Pancreas (tissue), 10 donors: ENCODE measurements around the gene MX2. TPM values are rescaled to one million over a fixed set of nuclear protein-coding genes. Genes with fewer than 3 reads are reported as not detected.
"Not testable (repeated sequence)": the region's sequence is repeated elsewhere in the genome, so short reads cannot be mapped to it uniquely, and the experiment has no call there.

Source experiments
- ATAC-seq, 4 donors: fragments of 200-7000 bp; cut with Tn5 transposase; one replicate each; pipeline versions ENCODE4 v1.8.0 to v1.9.1; 2020; ENCODE audit warnings: mild to moderate bottlenecking in 4 of 4, moderate library complexity in 4 of 4
- DNase-seq, 6 donors: peaks; one replicate each; pipeline ENCODE4 v3.0.0-alpha.2; 2020
- FAIRE-seq: peaks from 2 replicates; lab custom pipeline; 2012; peaks lifted over from hg19 to GRCh38; lab: Jason Lieb, UNC
- H3K27ac ChIP-seq, 4 donors: fragments of 200-600 bp; sonication (generic); 1 replicate in 3 of 4; 2 replicates in 1 of 4; pipeline versions ENCODE4 v1.5.0 to v1.8.0; 2020
- H3K27me3 ChIP-seq, 4 donors: fragments of 200-600 bp; one replicate each; pipeline ENCODE4 v1.8.0; 2021
- H3K36me3 ChIP-seq, 3 donors: fragments of 200-600 bp; sonication (generic) in 1 of 3; one replicate each; pipeline versions ENCODE4 v1.5.0 to v1.8.0; 2020 to 2021
- H3K4me1 ChIP-seq, 3 donors: fragments of 200-600 bp; one replicate each; pipeline ENCODE4 v1.8.0; 2021
- H3K4me3 ChIP-seq, 4 donors: fragments of 200-600 bp; sonication (generic) in 2 of 4; one replicate each; pipeline versions ENCODE4 v1.5.0 to v1.8.0; 2020 to 2021
- H3K9me3 ChIP-seq, 4 donors: fragments of 200-600 bp; one replicate each; pipeline ENCODE4 v1.8.0; 2021
- WGBS, 2 donors: extraction: QIAGEN DNeasy Blood & Tissue Kit; methylation state at CpG; one replicate each; pipeline ENCODE4 v1.1.7; 2013; 5-methylcytosine and 5-hydroxymethylcytosine counted together
- intact Hi-C, 3 donors: fragments of 100-400 bp; cut with DNase I; formaldehyde crosslinking; loops; one replicate each; pipeline versions ENCODE4 v1.11.1 to v1.14.2; 2022
- polyA plus RNA-seq, 2 donors: library from polyadenylated mRNA; stranded (reverse); fragments of 200-250 nt; gene quantifications; one replicate each; pipeline ENCODE4 v1.2.3, GENCODE V29; 2013
- total RNA-seq, 6 donors: library from RNA; stranded (reverse); fragmentation: NEBNext Ultra II Directional in 4 of 6; extraction: Animal tissue kit (Norgen Biotek cat#: 25700) in 4 of 6; gene quantifications; one replicate each; pipeline versions ENCODE4 v1.2.1 to v1.2.4, GENCODE V29; 2021 to 2023
- TF ChIP-seq, protein P1 (sequence below), 4 donors: fragments of 200-600 bp; sonication (generic) in 3 of 4; IDR thresholded peaks; one replicate each; pipeline versions ENCODE4 v1.5.0 to v1.8.0; 2021; ENCODE audit warnings: antibody characterized with exemption in 4 of 4
- donor health status: healthy with polysubstance abuse.
- donor health status: DM: no; HTN: no; CAD: no; lungs with moderate emphysema.
- donor health status: DM: no; HTN: no; CAD: no.
- donor health status: control.
- donor health status: control.
- donor health status: Bipolar disorder and iron deficiency.
- donor health status: DM: yes; HTN: yes; CAD: no.
- donor health status: DM: no; HTN: no; CAD: no.
- donor health status: DM: no; HTN: no; CAD: no.
- donor health status: DM: yes; HTN: yes; CAD: no.

The MX2 gene
- total and polyA plus RNA-seq, 8 donors: 2.0 to 5.4 (median 4.1) TPM

DNA sequence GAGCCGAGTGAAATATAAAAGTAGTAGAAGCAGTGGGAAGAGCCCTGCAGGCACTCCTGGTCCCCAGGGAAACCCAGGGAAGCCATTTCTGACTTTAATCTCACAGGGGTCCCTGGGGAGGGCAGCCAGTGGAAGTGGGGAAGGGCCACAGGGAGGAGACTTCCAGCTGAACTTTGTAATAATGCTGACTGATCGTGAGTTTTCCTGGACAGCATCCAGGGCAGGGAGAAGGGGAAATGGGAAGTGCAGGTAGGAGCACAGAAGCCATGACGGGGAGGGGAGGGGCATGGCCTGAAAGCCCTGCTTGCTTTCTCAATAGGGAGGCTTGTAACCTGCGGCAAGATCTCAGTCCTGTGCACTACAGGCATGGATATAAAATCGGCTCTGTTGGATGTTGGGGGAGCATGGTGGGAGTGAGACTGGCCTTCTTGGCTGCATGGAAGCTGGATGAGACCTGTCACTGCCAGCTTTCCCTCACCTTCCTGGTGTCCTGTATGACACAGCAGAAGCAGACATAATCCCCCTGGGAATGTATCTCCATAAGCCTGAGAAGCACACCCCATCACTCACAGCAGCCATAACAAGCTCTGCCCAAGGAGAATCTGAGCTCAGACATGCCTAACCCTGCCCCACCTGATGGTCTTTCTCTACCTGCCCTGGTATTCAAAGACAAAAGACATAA is 49.1 kb downstream of the MX2 start:
- Histone ChIP-seq H3K36me3 (no peaks in the 10 kb centered on the region), H3K27ac (no peak overlapping the region), H3K4me1 (no peaks in the 10 kb centered on the region), H3K27me3 (no peaks in the 10 kb centered on the region), H3K4me3 (no peak overlapping the region), H3K9me3 (no peaks in the 10 kb centered on the region)
- FAIRE-seq: no peak
- ATAC-seq: peak in 1 of 4 donors; percentile 11
- no peak for DNase-seq
- WGBS, 2 donors: 67 to 76% methylated on average over 5 of the region's 5 CpGs
- TF ChIP-seq, protein P1, sequence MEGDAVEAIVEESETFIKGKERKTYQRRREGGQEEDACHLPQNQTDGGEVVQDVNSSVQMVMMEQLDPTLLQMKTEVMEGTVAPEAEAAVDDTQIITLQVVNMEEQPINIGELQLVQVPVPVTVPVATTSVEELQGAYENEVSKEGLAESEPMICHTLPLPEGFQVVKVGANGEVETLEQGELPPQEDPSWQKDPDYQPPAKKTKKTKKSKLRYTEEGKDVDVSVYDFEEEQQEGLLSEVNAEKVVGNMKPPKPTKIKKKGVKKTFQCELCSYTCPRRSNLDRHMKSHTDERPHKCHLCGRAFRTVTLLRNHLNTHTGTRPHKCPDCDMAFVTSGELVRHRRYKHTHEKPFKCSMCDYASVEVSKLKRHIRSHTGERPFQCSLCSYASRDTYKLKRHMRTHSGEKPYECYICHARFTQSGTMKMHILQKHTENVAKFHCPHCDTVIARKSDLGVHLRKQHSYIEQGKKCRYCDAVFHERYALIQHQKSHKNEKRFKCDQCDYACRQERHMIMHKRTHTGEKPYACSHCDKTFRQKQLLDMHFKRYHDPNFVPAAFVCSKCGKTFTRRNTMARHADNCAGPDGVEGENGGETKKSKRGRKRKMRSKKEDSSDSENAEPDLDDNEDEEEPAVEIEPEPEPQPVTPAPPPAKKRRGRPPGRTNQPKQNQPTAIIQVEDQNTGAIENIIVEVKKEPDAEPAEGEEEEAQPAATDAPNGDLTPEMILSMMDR (IDR thresholded peaks at IDR 0.05): no peak
- intact Hi-C loops: no loop called here

DNA sequence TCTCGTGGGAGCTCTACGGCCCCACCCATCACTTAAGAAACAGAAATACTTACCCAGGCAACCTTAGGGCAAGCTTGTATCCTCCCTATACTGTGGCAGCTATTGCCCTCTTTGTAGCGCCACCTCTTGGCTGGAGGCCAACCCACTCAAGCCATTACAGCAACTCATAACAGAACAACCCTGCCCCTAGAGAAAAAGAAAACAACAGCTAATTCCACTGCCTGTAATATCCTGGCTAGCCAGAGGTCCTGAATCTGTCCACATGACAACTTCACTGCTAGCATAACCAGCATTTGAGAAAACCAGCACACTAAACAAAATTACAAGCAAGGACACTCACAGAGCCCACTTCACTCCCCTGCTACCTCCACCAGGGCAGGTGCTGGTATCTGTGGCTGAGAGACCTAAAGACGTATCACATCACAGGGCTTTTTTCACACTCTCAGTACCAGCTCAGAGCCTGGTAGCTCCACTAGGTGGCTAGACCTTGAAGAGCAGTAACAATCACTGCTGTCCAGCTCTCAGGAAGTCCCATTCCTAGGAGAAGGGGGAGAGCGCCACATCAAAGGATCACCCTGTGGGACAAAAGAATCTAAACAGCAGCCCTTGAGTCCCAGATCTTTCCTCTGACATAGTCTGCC is 49.7 kb downstream of the MX2 start:
- Histone ChIP-seq H3K36me3 (no peaks in the 10 kb centered on the region), H3K4me3 (no peak overlapping the region), H3K27me3 (no peaks in the 10 kb centered on the region), H3K27ac (no peak overlapping the region), H3K9me3 (no peaks in the 10 kb centered on the region), H3K4me1 (no peaks in the 10 kb centered on the region)
- intact Hi-C loops: no loop called here
- DNase-seq: peak in 4 of 6 donors; percentile 32 to 73 (median 58)
- peak; percentile 70 to 86 (median 76) for ATAC-seq
- FAIRE-seq: no peak
- 57 to 65% methylated on average over 5 of the region's 5 CpGs for WGBS, 2 donors
- TF ChIP-seq, protein P1 (IDR thresholded peaks at IDR 0.05): no peak

DNA sequence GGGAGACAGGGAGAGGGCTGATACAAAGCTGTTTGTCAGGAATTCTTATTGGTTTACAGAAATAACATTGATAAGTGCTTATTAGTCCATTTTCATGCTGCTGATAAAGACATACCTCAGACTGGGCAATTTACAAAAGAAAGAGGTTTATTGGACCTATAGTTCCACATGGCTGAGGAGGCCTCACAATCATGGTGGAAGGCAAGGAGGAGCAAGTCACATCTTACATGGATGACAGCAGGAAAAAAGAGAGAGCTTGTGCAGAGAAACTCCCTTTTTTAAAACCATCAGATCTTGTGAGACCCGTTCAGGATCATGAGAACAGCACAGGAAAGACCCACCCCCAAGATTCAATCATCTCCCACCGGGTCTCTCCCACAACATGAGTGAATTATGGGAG is 55.7 kb downstream of the MX2 start:
- H3K9me3 ChIP-seq, ATAC-seq, FAIRE-seq, H3K36me3 ChIP-seq, H3K4me3 ChIP-seq, intact Hi-C loops, H3K27ac ChIP-seq, DNase-seq, H3K27me3 ChIP-seq, H3K4me1 ChIP-seq: not testable (repeated sequence)
- 92 to 97% methylated on average over 2 of the region's 2 CpGs for WGBS, 2 donors

DNA sequence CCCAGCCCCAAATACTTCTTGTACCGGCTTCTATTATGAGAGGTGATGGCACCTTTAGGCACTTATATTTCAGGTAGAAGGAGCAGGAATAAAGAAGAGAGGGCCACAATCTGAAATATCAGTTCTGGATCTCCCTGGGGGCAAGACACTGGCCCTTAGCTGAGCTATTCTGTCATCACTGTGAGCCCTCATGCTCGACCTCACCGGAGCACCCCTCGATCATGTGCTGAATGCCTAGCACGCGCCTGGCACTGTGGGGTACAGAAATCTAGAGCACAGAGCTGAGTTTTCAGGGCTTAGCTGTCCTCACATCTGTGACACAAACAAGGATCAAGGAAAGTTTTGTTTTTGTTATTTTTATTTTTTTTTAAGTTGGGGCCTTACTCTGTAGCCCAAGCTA is 56.6 kb downstream of the MX2 start:
- TF ChIP-seq, protein P1 (IDR thresholded peaks at IDR 0.05): no peak
- no peaks in the 10 kb centered on the region for H3K36me3 ChIP-seq
- no peaks in the 10 kb centered on the region for H3K27me3 ChIP-seq
- FAIRE-seq: no peak
- no peak for DNase-seq
- no peak overlapping the region for H3K4me3 ChIP-seq
- no peak overlapping the region for H3K27ac ChIP-seq
- intact Hi-C loops: no loop called here
- no peak for ATAC-seq
- WGBS, 2 donors: 92 to 97% methylated on average over 6 of the region's 6 CpGs
- H3K9me3 ChIP-seq: no peaks in the 10 kb centered on the region
- H3K4me1 ChIP-seq: no peaks in the 10 kb centered on the region

DNA sequence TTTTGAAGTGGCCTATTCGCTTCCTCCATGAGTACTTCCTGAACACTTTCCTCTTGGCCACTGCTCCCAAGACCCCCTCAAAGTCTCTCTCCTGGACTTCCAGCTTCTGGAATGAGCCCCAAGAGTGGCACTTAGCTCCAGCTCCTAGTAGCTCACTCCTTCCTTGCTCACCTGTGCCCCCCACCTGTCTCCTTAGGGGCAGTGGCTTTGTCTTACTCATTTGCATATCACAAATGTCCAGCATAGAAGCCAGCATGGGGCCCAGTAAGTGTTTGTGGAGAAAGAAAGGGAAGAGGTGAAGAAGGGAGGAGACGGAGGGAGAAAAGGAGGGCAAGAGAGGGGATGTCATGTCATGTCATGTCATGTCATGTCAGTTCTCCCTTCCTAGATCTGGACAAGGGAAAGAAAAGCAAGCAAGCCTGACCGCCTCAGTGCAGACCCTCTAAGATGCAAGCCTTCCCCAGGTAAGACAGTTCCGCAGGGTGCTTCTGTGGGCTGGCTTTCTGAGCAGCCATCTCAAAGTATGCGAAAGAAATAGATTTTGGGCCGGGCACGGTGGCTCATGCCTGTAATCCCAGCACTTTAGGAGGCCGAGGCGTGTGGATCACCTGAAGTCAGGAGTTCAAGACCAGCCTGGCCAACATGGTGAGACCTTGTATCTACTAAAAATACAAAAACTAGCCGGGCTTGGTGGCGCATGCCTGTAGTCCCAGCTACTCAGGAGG is 57.3 kb downstream of the MX2 start:
- WGBS, 2 donors: 93 to 94% methylated on average over 11 of the region's 11 CpGs
- DNase-seq (no peak), FAIRE-seq (no peak), ATAC-seq (no peak)
- Histone ChIP-seq H3K36me3 (no peaks in the 10 kb centered on the region), H3K4me3 (no peak overlapping the region), H3K4me1 (no peaks in the 10 kb centered on the region), H3K27ac (peak overlapping the region in 2 of 4 donors; percentile 94 to 95), H3K9me3 (no peaks in the 10 kb centered on the region), H3K27me3 (no peaks in the 10 kb centered on the region)
- intact Hi-C loops: no loop called here
- TF ChIP-seq, protein P1 (IDR thresholded peaks at IDR 0.05): no peak
